Activated T-helper 1 cell treated with anti-CD3 and anti-CD28 coated beads, Interleukin-2, amount 50 U/mL, for 16 hours (primary cell): ENCODE results near the gene PAPPA.

Experiments used
- DNase-seq, 2 donors: peaks; one replicate each; pipeline ENCODE4 v3.0.0-alpha.2; 2020; ENCODE audit warnings: low read depth in 1 of 2, low spot score in 1 of 2

PAPPA gene

DNA sequence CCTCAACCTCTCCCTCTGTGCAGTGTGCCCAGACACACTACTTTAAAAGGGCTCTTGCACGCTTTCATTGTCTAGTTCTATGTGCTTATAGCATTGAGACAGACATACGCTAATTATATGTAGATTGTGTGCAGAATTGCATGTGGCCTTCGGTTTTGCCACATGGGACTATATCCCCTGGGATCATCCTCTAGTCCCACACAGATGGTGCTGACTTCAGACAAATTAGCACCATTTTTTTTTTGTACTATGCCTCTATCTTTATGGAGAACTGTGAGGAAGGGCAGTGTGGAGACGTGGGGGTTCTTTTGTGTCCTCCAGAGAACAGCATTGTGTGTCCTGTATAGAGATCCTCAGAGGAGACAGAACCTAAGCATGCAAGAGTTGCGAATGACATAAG lies 29.3 kb downstream of the PAPPA start:
- DNase-seq, result no peak

DNA sequence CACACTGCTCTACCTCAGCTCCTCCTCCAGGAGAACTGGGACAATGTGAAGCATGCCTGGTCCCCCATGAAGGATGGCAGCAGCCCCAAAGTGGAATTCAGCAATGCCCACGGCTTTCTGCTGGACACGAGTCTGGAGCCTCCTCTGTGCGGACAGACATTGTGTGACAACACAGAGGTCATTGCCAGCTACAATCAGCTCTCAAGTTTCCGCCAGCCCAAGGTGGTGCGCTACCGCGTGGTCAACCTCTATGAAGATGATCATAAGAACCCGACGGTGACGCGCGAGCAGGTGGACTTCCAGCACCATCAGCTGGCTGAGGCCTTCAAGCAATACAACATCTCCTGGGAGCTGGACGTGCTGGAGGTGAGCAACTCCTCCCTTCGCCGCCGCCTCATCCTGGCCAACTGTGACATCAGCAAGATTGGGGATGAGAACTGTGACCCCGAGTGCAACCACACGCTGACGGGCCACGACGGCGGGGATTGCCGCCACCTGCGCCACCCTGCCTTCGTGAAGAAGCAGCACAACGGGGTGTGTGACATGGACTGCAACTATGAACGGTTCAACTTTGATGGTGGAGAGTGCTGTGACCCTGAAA lies 34.1 kb downstream of the PAPPA start:
- no peak for DNase-seq

DNA sequence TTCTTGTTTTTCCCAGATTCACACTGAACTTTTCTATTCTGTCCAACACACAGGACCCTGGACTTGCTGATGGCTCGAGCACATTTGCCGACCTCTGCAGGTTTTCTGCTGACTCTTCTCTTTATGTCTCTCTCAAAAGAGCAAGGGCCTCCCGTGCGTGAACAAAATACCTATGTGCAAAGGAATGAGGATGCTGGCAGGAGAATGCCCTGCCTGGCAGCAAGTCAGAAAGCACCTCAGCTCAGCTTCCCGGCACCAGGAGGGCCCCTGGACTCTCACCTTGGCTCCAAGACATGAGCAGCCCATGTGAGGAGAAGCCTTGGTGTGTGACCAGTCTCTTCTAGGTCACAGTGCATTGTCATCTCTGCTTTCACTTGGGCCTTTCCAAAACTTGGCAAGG lies 36.1 kb downstream of the PAPPA start:
- no peak for DNase-seq

DNA sequence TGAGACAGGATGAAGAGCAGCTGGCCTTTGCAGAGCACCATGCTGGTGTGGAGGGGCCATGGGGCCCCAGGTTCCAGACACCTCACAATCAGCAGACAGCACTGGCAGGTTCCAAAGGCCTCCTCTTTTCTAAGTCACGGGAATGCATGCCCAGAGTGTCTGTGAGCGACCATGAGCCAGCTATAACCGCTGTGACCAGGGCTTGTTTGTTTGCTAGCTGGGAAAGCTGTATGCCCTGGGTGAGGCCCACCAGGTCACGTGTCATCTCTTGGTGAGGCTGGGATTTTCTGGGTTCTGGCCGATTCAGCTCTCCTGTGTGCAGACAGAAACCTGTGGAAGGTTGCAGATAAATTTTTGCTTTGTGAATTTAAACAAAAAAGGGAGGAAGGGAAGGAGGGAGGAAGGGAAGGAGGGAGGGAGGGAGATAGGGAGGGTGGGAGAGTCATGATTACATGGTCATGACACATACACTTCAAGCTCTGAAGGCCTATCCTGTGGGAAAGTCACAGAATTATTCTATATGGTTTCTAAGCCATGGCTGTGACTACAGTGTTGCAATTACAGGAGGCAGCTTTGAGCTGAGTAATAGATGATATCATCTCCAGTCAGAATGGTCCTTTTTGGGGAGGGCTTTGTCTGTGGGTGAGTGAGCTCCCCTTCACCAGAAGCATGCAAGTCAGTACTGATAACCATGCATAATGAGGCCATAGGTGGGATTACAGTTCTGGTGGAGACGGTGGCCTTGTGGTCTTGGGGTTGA lies 37.2 kb downstream of the PAPPA start:
- DNase-seq, result no peak

DNA sequence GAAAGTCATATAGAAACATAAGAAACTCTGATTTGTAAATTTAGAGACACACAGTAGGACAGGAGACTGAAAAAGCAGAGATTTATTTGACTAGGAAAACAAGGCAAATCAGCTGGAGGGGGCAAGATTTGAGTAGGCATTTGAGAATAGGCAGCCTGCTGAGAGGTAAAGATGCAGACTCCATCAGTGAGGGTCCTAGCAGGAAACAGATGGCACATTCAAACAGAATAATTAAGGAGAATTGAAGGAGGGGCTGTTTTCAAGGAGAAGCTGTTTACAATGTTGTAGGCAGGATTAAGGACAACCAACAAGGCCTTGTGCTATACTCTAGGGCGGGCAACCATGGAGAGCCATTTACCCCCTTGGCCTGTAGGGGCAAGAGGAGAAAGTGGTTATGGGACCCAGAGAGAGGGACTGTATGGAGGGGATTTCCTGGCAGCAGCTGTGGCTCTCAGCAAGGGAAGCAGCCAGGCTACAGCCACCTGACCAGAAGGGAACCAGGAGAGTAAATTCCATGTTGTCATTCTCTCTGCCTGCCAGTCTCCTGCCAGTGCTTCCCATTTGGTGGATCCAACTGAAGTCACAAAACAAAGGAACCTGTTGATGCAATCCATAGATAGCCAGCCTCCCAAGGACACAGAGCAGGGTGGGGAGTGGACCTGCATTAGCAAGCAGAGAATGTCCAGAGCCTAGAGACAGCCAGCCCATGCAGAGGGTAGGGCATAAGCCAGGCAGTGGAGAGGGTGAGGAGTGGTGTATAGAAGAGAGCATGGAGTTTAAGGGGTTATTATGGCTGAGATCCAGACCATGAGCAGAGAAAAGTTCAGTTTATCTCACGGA lies 38.2 kb downstream of the PAPPA start:
- no peak for DNase-seq

DNA sequence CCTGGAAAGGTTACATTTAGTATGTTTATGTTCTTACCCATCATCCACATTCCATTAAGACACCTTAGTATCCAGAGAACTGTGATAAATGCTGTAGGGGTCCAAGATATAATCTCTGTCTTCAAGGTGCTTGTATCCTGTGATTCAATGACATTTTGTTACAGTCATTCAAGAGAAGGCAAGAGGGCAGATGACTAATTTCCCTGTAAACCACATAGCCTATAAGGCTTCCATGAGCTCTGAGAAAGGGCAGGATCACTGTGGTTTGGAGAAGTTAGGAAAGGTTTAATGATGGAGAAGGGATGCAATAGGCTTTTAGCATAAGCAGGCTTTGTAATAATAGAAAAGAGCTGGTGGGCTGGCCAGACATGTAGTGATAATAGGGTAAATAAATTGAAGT lies 40.0 kb downstream of the PAPPA start:
- no peak for DNase-seq

DNA sequence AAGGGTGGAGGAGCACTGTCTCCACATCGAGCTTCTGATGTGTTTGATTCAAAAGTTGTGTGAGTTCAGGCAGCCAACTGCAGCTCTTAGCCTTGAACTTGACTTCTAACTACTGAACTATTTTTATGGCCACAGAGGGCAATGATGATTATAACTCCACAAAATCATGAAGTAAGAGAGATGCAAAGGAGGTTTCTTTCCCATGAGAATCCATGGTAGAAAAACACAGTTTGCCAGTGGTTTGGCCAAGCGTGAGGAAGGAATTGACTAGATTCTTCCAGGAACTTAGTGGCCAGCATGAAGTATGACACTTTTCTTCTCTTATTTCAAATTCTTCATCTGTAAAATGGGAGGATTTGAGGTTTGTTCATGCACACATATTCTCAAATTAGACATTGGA lies 43.2 kb downstream of the PAPPA start:
- DNase-seq, result no peak

DNA sequence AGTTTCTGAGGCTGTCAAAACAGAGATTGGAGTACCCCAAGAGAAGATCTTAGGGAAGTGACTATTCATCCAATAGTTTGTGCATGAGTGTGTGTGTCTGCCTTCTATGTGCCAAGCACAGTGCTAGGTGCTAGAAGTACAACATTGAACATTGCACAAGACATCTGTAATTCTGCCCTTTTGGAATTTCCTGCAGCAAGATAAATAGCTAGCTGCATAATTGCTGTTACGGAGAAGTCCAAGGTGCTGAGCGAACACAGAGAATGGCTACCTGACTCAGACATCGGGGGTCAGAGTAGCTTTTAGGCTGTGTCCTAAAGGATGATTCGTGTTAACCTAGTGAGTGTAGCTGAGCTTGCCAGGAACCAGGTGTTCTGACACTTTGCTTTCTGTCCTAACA lies 44.8 kb downstream of the PAPPA start:
- DNase-seq, result no peak

DNA sequence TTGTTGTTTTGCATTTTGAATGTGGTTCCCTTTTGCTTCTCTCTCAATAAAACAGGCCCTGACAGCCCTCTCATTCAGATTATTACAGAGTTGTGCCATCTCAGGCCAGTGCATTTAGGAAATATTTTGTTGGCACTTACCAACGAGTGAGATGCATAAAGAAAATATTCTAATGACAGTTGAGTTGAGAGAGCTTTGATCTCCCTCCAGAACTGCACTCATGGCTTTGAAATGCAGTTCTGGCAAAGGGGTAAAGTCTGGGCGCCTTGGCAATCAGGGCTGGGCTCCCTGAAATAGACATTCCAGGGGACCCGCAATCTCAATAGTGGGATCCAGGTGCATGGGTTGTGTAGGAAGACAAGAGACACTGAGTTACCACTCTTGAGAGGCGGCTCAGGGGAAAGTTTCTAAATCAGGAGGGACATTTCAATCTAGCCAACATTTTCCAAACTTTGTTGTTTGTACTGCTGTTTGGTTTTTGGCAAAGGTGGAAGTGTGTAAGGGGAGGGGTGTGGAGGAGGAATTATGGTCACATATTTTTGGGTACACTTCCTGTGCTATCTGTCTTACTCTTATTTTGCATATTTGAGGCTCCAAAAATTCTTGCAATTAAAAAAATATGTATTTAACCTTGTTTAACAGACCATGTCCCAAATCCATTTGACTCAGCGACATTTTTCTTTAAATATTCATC lies 48.8 kb downstream of the PAPPA start:
- no peak for DNase-seq

DNA sequence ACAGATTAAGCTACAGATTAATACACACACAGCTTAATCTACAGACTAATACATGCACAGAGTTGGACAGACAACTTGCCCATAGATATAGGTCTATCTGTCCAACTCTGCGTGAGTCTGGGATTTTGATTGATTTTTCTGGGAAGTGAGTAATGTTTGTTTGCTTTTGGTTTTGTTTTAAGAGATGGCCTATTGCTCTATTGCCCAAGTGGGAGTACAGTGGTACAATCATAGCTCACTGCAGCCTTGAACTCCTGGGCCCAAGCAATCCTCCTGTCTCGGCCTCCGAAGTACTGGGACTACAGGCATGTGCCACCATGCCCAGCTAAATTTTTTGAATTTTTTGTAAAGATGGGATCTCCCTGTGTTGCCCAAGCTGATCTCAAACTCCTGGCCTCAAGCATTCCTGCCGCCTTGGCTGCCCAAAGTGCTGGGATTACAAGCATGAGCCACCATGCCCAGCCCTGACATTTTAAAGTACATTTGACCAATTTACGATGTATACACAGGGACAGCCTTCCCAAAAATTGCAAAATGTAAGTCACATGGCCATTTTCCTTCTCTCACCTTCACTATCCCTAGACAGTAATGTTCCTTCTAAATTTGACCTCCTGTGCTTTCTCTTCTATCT lies 50.8 kb downstream of the PAPPA start:
- DNase-seq, result no peak

DNA sequence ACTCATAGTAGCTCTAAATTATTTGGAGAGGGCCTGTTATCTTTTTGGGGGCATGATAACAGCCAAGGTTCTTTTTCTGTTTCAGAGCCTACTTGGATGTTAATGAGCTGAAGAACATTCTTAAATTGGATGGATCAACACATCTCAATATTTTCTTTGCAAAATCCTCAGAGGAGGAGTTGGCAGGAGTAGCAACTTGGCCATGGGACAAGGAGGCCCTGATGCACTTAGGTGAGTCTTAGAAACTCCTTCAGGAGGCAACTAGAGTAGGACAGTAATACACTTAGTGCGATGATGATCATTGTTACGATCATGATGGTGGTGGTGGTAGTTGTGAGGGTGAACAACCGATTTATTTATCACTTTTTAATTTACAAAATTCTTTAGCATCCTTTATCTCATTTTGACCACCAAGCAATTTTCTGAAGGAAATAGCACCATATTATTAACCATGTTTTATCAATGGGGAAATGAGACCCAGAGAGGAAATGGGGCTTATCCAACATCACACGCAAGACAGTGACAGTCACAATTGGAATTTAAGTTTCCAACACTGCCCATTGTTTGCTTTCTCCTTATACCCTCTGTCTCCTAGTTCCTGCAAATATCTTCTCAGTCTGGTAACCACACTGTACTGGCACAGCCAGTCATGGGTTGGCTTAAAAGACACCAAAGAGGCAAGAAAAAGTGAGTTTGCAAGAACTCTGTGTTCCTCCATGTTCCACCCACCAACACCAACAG lies 54.0 kb downstream of the PAPPA start:
- no peak for DNase-seq

DNA sequence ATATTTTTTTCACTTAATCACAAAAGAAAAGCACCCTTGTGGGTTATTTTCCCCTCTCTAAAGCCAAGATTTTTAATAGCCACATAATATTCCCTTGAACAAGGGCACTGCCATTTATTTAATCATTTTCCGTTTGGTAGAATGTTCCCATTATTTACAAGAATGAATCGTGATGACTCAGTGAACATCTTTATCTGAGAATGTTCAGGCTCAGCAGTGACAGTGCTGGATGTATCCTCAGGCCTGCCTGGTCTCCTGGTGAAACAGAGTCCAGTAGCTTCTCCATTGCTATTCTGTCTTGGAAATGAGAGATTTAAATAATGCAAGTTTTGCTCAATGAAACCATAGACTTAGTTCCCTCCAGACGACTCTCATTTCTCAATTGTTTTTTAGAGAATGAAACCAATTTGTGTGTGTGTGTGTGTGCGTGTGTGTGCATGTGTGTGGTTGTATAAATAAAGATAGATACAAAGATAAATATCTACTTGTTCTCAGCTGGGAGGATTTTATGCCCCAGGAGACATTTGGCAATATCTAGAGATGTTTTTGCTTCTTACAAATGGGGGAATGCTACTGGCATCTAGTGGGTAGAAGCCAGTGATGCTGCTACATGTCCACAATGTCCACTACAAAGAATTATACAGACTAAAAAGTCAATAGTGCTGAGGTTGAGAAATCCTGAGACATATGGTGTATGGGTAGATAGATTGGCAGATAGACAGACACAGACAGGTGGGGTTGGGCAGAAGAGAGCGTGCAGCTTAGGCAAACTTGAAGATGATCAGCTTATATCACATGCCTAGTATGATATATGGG lies 55.0 kb downstream of the PAPPA start:
- DNase-seq, result no peak

DNA sequence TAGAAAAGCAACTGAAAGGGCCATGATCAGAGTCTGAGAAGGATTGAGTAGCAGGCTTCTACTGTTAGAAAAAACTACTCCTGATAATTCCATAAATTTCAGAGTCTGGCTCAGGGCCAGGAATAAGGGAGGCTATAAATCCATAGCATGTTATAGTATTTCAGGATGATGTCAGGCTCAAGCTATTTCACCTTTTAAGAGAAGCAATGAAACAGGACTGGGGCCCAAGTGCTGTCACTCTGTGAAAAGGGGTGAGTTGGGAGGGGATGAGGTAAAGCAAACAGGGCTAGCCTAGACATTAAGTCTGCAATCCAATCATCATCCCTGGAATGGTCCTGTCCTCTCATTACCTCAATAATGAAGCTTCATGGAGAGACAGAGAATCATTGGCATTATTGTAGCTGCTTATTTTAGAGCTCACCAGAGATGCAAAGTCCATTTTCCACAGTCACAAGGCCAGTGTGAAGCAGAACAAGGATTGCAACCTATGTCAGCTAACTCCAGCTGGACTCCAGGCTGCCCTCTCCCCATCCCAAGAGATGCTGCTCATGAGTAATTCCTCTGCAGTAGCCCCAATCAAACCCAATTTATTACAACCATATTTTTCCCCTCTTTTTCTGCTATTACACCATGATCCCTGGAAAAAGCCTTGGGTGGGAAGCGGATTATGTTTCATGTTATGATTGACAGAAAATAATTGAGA lies 56.0 kb downstream of the PAPPA start:
- DNase-seq, result no peak

DNA sequence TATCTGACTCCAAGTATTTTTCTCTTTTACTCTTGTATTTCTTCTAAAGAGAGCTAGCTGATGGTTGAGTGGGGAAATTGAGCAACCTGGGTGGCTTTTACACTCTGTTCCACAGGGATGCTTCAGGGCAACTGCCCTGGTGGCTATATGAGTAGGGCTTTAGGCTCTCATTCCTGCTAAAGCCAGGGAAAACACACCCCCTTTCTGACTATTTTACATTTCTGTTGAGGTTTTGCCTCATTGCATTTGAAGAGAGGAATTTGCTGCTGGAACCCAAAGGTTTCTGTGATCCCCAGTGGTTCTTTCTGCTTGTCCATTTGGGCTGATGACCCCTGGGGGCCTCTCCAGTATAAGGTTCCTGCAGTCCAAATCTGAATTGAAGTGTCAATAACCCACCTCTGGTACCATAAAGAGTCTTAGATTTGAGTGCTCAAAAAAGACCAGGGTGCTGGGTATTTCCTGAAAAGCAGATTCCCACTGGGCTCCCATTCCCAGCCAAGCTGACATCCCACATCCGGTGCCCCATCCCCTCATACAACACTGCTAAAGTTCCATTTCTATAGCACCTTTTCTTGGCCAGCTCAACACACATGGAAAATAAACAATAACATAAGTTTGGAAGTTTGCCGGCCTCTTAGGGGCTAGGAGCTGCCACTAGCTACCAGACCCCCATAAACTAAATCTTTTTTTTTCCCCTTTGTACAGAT lies 59.5 kb downstream of the PAPPA start:
- no peak for DNase-seq

DNA sequence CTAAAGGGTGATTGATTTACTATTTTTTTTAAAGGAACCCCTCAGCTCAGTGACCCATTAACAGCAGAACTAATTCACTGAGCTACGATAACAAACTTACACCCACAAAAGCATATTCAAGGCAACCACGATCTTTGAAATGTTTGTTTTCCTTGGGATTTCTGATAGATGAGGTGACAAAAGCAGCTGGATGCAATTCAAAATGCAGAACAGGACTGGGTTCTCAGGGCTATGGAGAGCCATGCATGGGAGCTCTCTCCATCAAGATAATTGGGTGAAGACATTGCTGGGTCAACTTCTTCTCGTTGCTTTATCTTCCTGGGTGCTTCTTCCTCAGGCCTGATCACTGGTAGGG lies 60.1 kb downstream of the PAPPA start:
- DNase-seq, result no peak

DNA sequence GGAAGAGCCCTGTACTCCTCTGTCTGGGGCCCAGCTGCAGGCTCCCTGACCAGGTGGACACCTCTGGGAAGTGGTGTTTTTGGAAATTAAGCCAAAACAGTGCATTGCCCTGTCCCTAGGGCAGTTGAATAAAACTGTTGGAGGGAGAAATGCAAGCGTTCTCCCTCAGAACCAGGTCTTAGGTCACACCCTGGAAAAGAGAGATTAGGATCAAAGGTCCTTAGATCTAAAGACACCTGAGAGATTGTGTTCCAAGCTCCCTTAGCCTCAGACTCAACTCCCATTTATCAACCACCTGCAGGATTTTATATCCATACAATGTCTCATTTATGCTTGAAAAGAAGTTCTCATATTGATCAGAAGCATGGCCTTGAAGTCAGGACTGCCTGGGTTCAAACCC lies 64.8 kb downstream of the PAPPA start:
- DNase-seq, result no peak

DNA sequence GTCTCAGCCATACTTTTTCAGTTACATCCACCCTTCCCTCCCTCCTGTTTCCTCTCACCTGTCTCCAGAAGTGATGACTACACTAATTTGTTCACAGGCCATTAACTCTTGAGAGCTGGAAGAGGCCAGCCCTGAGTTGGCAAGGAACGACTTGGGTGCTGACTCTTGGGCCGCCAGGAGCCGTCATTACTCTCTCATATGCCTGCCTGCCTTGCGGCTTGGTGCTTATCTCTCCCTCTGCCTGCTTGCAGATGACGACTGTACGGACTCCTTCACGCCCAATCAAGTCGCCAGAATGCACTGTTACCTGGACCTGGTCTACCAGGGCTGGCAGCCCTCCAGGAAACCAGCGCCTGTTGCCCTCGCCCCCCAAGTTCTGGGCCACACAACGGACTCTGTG lies 66.1 kb downstream of the PAPPA start:
- no peak for DNase-seq

DNA sequence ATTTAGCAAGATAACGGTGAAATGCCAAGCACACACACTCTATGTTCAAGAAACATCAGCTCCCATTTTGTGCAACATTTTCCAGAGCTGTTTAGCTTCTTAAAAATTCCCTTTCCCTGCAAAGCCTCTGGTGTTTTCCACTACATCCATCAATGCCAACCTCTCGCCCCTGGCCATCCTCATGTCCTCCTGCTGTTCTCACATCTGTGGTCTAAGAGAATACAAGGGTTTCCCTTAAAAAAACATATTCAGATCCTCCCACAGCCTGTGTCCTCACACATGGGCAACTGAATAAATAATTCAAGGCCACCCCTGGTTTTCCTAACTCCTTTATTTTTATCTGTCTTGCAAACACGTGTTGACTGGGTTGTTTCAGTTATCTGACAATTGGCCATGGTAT lies 70.3 kb downstream of the PAPPA start:
- DNase-seq, result no peak
